Stimulated activated CD4-positive, alpha-beta T cell treated with anti-CD3 and anti-CD28 coated beads, Interleukin-4, amount 100 ng/mL, for 24 hours (primary cell): Measurements from ENCODE around the gene EEFSEC.
"Not testable (repeated sequence)": the region's sequence is repeated elsewhere in the genome, so short reads cannot be mapped to it uniquely, and the experiment has no call there.

ENCODE experiments used
- DNase-seq: peaks from one replicate; pipeline ENCODE4 v3.0.0-alpha.2; 2020

Gene EEFSEC

DNA sequence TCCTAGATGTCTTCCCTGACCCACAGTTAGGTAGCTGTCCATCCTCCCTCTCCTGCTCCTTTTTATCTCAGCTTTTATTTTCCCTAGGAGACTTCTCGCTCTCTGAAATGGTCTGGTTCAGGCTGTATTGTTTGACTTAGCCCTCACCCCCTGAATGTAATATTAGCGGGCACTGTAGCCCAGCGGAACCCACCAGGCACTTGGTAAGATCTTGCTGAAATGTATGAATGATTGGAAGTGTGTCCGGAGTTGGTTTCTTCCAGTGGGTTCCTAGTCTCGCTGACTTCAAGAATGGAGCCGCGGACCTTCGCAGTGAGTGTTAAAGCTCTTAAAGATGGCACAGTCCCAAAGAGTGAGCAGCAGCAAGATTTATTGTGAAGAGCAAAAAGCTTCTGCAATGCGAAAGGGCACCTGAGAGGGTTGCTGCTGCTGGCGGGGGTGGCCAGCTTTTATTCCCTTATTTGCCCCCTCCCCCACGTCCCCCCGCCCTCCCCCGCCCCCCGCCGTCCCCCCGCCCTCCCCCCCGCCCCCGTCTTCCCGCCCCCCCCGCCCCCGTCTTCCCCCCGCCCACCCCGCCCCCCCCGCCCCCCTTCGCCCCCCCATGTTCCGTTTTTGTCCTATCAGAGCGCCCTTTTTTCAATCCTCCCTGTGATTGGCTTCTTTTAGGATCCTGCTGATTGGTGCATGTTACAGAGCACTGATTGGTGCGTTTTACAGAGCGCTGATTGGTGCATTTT, 694 bp upstream of the EEFSEC start:
- DNase-seq, result no peak

DNA sequence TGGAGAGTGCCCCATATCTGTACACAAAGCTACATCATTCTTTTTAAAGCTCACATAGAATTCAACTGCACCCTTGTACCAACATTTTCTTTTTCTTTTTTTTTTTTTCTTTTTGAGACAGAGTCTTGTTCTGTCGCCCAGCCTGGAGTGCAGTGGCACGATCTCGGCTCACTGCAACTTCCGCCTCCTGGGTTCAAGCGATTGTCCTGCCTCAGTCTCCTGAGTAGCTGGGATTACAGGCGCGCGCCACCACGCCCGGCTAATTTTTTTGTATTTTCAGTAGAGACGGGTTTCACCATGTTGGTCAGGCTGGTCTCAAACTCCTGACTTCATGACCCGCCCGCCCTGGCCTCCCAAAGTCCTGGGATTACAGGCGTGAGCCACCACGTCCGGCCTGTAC, 1.1 kb downstream of the EEFSEC start:
- DNase-seq, result not testable (repeated sequence)

DNA sequence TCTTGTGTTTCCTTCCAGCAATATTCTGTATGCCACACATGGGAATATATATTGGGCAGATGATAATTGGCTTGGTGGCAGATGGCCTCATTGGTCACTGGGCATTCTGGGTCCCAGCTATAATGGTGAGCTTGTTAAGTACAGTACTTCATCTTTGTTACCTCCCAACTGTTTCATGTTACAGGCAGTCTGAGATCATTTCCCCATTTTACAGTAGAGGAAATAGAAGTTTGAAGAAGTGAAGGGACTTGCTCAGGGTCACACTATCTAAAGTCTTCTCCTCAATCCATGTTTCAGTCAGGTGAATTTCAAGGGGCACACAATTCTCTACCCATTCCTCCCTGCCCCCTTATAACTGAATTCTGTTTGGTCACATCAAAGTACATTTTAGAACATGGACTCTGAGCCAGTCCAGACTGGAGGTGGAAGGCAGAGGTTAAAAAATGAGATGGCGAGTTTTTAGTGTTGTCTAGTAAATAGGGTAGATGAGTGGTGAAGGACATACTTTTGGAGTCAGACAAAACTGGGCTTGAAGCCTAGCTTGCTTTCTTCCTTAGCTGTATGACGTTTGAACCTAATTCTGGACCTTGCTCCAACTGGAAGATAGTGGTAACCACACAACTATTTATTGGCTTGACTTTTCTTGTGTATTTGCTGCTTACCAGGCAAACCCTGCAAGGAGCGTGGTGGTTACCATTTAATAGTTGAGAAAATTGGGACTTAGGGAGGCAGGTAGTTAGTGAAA, 2.5 kb downstream of the EEFSEC start:
- no peak for DNase-seq

DNA sequence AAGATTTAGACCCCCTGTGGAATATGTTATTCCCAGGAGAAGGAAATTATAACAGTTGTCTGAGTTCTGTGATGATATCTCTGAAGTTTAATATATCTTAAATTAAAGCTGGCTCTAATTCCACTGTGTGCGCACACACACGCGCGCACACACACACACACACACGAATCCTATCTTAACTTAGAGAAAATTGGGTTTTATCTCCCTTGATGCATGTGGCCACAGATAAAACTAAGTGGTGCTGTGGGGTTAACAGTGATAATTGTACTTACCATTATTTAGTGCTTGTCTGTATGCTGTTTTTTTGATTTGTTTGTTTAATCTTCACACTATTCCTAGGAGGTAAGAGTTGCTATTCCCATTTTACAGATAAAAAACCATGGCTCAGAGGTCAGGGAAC, 7.4 kb downstream of the EEFSEC start:
- no peak for DNase-seq

DNA sequence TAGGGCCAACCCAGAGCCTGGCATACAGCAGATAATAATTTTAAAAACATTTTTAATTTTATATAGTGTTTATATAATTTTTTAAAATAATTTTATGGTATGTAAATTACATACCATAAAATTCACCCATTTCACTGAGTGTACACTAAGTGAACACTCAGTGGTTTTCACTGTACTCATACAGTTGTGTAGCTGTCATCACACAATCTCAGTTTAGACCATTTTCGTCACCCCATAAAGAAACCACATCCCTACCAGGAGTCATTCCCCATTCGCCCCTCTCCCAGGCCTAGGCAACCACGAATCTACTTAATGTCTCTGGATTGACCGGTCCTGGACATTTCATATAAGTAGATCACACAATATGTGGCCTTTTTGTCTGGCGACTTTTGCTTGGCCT, 10.2 kb downstream of the EEFSEC start:
- DNase-seq, result no peak

DNA sequence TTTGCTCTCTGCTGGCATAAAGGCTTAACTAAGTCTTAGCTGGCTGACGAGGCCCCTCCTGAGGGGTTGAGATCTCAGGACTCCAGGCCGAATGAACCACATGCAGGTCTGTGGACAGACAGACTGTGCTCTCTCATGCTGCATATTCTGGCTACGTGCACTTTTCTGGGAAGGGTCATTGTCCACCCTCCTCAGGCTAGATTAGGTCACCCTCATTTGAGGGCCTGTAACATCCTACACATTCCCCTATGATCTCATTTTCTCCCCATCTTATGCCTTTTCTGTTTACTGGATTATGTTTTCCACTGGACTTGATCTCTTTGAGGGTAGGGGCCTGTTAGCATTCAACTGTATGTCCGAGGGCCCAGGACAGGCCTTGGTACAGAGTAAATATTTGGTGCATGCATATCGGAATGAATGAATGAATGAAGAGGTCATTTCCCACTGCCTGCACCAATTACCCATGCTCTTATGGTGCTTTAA, 13.7 kb downstream of the EEFSEC start:
- no peak for DNase-seq

DNA sequence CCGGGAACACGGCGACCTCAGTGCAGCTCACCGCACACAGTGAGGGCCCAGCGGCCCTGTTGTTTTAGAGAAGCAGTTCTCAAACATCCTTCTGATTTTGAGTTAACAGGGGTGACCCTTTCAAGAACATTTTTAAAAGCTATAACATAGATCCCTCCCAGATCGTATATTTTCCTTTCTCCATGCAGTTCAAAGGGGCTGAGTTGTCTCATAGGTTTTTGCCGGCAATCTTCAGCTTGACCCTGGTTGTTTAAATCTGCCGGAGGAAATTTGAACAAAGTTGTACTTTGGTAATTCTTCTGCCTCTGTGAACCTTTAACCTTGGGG, 14.3 kb downstream of the EEFSEC start:
- no peak for DNase-seq

DNA sequence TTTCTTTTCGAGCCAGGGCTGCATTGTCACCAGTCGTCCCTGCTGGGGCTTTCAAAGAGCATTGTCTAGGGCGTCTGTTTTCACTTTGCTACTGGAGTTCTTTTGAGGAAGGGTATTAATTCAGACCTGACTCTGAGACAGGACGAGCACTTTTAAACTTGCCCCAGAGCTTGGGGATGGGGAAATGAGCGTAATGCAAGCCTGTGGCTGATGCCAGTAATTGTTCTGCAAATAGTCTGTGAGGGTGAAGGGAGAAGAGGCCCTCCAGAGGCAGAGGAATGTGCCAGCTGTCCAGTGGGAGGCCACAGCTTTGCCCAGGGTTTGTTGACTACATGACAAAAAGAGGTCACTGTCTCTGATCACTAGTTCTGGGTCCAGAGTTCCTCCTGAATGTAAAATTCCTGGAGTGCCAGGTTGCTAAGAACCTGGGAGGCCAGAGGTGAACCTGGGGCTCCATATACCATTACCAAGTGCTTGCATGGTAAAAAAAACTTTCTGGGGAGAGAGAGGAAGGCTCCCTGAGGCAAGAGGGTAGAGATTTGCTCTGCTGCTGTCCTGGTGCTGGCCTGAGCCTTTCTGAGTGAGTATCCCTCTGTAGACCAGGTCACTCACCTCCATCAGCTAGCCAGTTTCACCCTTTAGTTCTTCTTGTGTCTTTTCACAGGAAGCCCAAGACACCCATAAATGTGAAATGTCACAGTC, 14.8 kb downstream of the EEFSEC start:
- no peak for DNase-seq

DNA sequence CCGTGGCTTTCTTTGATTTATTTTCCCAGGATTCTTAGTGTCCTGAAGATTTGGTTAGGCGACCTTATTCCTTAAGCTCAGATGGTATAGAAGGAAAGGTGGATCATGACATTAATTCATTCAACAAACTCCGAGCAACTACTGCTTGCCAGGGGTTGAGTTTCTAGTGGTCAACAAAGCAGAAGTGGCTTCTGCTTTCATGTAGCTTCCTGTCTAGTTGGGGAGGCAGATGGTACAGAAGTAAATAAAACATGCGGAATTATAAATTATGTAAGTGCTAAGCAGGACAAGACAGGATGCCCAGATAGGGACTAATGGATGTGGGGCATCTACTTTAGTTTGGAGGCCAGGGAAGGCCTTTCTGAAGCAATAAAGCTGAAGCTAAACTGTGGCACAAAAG, 15.6 kb downstream of the EEFSEC start:
- no peak for DNase-seq

DNA sequence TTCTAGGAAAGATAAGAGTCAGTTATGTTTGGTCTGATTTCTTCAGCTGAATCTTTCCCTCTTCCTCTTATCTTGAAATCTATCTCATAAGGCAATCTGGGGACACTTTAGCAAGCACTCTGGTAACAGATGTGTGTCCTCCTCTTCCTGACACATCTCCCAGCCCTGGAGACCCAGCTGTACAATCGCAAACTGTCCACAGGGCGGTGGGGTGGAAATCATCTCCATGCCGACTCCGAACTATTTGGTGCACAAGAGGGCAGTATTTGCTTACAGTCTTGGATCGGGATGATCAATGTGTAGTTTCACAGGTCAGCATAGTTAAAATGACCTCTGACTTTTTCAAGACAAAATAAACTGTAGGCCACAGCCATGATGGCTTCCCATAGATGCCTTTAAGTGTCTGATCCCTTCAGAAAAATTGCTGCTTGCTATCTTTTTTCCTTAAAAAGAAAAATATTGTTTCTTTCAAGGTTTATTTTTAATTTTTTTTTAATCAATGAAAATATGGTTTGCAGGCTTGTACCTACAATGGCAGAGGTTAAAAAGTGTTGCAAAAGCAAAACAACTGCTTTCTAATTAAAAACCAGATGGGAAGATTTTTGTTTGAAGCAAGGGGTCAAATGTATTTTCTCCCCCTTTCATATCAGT, 17.7 kb downstream of the EEFSEC start:
- DNase-seq, result no peak

DNA sequence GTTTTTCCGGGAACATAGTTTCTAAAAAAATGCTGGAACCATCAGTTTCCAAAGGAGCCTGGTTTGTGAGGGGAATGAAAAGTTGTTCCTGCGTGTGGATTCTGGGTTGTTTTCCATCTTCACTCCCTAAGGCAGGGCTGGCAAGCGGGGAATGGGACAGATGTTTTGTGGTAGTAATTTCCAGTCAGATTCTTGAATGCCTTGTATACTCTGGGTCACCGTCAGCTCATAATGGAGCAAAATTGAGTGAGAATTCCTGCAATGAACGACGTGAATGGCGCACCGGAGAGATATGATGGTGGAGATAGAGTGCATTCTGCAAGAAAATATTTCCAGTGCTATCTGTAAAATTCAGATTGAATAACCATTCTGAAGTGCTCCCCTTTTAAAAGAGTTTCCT, 19.9 kb downstream of the EEFSEC start:
- no peak for DNase-seq

DNA sequence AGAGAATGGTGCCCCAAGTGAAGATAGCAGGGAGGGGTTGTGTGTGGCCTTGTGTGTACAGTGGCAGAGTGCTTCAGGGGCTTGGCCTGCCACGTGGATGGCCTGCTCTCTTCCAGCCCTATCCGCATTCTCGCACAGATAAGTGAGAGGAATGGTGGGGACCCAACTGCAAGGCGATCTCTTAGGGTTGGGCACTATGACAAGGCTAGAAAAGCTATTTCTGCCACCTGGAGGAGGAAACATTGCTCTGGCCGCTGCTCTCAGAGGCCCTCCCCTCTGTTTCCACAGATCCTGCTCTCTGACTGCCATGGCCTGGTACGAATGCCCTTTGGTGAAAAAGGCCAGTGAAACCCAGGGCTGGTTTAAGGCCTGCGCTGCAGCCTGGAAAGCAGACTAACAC, 20.6 kb downstream of the EEFSEC start:
- DNase-seq, result no peak

DNA sequence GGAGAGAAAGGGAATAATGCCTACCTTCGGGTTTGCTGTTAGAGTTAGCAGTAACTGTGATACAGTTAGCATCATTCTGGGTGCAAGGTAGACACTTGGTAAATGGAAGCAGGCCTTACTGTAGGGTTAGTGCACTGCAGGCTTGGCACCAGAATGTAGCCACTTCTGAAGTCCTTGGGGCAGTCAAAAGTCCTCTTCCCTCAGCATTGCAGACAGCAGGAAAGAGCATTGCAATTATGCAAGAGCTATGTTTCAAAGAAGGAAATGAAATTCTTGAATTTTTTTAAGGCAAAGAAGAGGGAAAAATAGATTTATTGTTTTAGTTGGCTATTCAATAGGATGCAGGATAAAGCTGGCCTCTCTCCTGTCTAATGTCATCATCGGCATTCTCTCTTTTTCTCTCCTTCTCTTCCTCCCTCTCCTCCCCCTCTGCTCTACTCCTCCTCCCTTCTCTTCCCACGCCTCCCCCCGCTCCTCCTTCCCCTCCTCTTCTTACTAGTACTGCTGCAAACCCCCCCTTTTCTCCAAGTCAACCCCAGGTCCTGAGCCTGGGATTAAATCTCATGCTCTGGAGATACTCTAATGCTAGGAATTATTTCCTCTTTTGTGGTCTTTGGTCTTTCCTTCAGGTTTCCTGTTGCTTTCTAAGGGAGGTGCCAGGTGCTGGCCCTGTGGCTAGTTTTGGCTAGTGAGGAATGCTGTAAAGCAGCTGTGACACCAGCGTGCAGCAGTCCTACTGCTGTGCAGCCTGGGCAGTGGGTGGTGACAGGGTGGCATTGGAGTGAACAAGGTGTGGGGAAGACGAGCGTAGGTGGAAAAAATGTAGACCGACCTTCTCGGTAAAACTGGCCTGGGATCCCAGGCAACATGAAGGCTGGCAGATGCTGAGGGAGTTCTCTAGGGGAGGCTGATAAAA, 21.7 kb downstream of the EEFSEC start:
- no peak for DNase-seq

DNA sequence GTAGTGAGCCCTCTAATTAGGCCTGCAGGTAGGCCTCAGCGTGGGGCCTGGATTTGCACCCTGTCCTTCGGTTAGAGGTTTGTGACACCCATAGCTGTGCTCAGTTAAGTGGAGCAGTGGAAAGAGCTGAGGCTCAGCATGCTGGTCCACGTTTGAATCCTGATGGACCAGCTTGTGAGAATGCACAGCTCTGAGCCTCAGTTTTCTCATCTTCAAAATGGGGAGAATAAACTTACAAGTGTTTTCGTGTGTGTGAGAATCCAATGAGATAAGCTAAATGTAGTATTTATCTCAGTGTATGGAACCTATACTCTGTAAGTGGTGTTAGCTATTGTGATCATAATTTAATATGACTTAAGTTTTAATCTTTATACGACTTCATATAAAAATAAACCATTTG, 22.5 kb downstream of the EEFSEC start:
- no peak for DNase-seq

DNA sequence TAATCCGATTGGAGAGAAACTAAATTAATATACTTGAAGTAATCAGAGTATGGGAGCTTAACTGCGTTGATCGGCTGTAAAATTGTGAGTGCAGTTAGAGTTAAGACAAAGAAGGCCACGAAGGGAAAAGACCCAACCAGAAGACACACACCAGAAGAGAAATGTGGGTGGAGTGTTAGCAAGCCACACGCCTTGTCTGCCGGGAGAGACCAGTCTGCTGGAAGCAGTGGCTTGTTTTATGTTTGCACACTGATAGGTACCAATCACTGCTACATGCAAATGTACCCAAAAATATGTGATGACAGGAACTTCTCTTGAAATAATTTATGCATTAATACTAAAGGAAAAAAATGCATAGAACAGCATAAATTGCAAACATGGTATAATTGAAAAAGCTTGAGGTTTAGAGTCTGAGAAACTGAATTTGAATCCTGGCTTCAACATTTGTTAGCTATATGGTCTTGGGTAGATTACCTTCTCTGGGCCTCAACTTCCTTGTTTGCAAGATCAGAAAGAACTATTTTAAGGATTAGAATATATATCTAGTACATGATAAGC, 23.1 kb downstream of the EEFSEC start:
- no peak for DNase-seq

DNA sequence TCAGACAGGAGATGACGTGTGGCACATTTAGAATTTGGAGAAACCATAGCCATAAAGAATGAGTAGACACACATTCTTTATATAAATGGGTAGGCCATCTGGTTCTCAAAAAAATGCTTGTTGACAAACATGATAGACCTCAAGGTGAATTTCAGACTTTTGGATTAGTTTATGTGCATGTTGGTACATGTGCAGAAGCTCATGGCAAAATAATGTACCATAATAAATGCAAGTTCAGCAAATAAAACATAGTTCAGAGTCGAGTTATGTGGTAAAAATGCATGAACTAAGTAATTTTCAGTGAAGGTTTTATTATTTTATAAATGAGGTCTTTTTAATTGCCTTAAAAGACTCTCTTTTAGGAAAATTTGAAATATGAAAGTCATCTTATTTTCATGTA, 24.6 kb downstream of the EEFSEC start:
- DNase-seq, result no peak

DNA sequence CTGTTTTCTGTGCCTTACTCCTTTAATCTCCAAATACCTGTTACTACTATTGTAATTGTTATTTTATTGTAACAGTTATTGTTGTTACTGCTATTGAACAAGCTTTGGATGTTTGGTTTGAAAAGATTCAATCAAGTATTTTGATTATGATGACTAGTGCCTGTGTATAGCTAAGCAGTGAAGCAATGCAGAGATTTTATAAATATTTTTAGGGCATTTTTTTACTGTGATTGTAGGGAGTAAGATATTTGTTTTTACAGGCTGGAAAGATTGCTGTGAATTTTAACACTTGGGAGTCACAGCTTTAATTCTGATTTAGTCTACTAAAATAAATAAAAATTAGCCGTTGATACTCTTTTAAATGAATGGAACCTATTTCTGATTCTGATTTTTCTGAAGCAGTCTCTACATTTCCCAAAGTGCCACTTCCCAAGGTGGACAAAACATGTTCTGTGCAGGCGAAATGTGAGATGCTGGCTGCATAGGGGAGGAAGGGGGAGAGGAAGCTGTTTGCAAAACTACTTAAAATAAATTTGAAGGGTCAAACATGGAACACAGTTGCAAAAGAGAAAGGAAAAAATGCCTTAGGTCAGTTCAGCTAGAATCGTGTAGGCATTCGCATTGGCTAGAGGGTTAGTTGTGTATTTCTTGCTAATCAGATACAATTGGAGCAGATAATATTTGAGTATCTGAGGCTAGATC, 25.7 kb downstream of the EEFSEC start:
- no peak for DNase-seq

DNA sequence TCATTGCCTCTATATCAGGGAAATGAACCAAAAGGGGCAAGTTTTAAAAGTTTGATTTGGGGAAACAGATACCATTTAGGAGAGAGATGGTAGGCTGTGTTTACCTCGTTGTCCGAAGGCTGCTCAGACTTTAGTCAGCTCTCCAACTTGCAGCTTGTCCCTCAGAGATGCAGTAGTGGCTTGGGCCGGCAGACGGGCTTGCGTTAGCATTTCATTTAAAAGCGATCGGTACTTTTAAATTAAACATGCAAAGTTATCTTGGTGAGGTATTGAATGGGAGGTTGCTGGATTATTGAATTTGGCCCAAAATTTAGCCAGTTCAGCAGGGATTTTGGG, 26.2 kb downstream of the EEFSEC start:
- DNase-seq, result no peak

DNA sequence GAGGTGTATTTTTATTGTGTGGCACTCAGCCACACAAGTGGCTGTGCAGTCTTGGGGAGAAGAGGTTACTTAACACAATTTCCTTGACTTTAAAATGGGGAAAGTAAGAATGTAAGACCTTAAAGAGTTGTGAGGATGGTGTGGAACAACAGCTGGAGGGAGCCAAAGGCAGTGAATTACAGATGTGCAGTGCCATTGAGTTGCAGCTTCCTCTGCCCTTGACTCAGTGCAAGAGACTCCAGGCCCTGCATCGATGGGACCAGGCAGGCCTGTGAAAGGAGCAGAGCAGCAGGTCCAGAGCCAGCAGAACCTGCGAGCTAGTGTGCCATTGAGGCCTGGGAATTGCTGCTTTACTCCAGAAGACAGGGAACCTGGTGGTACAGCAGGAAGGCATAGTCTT, 27.2 kb downstream of the EEFSEC start:
- DNase-seq, result no peak

DNA sequence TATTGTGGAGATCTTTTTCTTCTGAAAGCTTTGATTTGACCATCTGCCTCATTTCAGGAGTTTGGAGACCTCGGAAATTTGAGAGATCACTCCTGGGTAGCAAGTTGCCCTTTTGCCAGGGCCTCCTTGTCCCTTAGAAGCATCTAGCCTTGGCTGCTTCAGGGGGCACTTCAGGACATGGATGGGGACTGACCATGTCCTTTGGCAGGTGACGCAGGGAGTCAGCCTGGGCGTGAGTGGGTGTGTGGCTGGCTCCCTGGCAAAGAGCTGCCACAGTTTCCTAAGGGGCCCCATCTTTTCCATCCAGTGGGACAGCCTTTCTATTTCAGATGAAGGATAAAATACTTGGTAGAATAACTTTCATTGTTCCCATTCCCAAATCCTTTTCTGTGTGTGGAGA, 27.6 kb downstream of the EEFSEC start:
- DNase-seq, result no peak

DNA sequence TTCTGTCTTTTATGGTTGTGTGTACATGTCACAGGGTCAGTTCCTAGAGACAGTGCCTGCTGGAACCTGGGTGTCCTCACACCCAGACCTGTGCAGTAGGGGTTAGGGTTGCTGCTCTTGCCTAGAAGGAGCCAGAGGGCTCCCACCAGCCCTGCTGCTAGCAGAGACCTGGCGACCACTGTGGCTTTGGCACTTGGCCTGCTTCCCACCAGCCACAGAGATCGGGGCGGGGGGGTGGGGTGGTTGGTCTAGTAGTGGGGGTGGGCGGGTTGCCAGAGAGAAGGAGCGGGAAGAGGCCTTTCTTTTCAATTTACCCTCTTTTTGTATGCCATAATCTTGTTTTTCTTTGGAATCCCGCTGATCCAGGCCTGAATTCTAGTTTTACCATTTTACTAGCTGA, 29.4 kb downstream of the EEFSEC start:
- DNase-seq, result no peak
